Stimulated activated CD4-positive, alpha-beta T cell treated with anti-CD3 and anti-CD28 coated beads, TNF-alpha, amount 100 ng/mL, for 48 hours (primary cell): ENCODE results near the gene SHMT2.

Experiments
- DNase-seq, 3 donors: peaks; one replicate each; pipeline ENCODE4 v3.0.0-alpha.2; 2020; ENCODE audit warnings: low read depth in 3 of 3

Gene SHMT2

DNA sequence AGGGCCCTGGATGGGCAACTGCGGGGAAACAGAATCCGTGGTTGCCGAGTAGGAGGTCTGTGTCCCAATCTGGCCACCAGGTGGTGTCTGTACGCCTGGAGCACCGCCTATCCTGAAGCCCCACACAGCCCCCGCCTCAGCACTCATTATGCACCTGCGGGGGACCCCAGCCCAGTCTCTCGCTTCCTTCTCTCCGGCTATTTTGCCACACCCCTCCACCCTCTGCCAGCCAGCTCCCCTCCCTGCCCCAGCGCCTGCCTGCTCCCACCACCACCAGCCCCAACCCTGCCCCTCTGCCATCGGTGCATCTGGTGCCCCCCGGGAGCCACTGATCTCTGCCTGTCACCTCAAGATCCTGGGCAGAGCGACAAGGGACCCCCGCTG, 15.1 kb upstream of the SHMT2 start:
- DNase-seq, result peak in 2 of 3 donors; percentile 47 to 71

DNA sequence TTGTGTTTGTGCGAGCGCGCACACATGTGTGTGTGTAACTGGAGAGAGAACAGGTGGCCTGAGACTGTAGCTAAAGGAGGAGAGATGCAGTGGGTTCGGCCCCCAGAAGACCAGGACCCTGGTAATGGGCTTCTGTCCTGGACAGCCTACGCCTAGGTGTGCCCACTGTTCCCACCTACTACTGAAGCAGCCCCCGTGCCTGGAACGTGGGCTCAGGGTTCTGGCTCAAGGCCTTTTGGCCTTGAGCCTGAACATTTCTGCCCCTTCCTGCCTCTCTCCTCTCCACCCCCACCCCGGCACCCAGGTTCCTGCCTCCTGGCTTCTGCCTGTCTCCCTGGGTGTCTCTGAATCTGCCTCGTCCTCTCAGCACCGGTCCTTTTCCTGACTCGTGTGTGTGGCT, 14.4 kb upstream of the SHMT2 start:
- no peak for DNase-seq

DNA sequence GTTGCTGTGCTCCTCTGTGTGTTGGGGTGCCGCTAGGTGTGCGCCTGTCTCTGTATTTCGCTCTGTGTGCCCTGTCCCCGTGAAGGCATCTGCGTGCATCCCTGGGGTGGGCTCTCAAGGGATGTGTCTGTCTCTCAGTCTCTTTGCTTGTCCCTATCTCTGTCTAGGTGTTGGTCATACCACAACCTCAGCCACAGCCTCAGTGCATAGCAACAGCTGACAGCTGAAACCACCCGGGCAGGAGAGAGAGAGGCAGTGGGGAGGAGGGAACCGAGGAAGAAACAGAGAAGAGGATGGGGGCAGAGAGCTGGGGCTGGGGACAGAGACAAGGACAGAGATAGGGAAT, 13.9 kb upstream of the SHMT2 start:
- no peak for DNase-seq

DNA sequence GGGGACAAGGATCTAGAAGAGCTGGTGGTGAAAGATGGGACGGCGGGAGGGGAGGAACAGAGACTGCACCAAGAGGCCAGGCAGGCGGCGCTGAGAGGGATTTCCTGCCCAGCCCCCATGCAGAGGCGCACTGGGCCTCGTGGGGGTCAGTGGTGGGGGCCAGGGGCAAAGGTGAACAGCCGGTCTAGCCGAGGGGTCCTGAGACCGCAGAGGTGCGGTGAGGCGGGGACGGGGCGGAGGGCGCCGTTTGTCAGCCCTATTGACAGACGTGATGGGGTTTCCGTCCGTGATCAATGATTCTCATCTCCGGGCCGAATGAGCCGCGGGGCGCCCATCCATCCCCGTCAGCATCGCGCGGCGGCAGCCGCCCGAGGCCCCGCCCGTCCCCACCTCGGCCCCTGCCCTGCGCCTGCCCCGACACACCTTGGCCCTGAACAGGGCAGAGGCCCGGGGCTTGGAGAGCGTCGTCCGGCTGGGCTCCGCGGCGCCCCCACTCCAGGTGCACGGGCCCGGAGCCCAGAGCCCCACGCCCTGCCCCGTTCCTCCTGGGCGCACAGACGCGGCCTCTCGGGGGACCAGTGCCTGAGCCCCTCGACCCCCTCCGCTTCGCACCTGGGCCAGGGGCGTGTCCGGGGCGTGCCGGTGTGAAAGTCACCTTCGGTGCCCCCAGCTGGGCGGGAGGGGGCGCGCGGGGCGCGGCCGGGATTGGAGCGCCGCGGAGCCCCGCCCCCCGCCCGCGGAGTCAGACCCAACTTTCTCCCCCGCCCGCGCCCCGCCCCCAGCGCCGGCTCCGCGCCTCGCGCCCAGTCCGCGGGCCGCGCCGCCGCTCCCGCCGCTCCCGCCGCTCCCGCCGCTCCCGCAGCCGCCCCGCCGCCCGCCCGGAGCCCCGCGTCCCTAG, 13.2 kb upstream of the SHMT2 start, which contains the start of gene NXPH4:
Gene NXPH4 (plus strand): TSS at position 781 of the 898 bp plus-strand sequence. CDS start 176 bp downstream, outside the sequence.
- DNase-seq, result no peak

DNA sequence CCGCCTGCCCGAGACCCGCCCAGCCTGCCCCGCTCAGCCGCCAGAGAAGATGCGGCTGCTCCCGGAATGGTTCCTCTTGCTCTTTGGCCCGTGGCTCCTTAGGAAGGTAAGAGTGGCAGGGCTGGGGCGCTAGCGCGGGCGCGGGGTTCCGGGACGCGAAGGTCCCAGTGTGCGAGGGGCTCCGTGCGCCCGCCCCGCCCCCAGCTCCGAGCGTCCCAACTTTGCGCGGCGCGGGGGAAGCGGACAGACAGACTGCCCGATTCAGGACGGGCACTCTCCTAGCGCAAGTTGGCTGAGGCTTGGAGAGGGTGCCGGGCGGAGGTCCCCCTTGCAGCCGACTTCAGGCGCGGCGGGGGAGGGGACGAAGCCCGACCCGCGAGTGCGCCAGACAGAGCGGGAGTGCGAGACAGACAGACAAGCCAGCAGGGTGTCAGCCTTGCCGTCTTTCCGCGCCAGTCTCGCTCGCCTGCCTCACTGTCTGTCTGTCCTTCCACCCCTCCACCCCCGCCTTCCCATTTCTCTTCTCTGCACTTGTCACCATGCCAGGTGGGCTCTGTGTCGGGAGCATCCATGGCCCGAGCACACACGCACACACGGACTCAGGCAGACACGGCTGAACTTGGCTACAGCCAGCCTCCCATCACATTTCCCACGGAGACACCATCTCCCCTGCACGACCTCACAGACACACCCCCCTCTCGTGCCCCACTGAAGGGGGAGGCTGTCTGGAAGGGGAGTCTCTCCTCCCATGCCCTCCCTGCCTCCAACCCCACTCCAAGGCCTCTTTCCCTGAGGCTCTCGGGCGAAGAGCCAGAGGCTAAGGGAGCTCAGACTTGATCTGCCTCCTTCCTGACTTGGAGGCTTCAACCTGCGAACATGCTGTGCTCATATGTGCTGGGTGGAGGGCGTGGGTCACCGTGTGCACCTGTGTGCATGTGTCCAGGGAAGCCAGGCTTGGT, 12.3 kb upstream of the SHMT2 start:
- no peak for DNase-seq

DNA sequence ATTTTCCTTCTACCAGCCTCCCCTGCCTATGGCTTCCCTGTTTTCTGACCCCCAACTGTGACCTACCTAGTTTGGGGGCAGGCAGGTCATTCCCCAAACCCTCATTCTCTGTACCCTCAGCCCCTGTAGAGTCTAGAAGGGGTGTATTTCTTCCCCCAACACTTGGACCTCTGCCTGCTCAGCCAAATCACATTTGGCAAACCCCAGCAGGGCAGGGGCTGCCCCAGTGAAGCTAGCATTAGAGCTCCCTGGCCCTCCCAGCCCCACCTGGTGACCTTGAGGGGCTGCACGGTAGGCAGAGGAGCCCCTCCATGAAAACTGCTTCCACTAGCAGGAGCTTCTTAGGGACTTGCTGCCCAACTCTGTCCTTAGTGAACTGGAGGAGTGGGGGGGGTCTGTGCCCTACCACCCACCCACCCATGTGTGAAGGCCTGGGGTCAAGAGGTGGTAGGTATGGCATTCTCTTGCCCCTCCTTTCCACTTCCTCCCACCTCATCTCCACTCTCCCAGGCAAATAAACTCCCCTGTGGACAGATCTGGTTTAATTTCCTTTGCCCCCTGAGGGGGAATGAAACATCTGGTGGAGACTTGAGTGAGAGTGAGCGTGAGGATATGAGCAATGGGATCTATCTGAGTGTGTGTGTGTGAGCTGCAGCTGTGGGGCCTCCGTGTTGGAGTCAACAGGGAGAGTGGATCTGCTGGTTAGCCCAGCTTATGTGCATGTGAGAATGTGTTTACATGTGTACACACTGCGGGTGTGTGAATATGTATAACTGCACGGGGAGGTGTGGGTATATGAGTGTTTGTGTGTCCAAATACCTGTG, 11.3 kb upstream of the SHMT2 start:
- no peak for DNase-seq

DNA sequence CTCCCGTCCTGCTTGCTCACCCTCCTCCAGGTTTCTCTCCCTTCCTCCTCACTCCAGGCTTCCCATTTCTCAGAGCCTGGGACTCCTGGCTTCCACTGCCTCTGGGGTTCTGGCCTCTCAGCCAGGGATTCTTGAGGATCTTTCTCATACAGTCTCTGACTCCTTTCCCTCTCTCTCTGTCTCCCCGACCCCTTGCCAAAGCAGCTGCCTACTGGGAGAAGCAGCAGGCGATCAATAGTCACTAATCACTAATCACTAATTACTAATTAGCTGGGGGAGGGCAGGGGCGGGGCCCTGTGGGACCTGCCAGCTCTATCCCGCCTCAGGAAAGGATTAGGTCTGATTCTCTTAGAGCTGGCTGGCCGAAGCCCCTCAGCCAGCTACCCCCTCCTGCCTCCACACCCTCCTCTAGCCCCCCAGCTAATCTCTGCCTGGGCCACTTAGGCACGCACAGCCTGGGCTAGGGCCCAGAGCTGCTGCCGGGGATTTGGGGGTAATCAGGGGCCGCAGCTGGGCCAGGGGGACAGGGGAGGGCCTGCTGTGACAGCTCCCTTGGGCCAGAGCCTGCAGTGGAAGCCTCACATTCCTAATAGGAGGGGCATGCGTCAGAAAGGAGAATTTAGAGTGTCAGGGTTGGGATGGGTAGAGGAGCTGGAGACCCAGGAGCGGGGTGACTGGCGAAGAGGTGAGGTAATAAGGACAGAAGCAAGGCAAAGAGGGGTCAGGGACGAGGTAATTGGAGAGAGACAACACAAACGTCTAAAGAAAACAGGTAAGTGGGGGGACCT, 10.1 kb upstream of the SHMT2 start:
- no peak for DNase-seq

DNA sequence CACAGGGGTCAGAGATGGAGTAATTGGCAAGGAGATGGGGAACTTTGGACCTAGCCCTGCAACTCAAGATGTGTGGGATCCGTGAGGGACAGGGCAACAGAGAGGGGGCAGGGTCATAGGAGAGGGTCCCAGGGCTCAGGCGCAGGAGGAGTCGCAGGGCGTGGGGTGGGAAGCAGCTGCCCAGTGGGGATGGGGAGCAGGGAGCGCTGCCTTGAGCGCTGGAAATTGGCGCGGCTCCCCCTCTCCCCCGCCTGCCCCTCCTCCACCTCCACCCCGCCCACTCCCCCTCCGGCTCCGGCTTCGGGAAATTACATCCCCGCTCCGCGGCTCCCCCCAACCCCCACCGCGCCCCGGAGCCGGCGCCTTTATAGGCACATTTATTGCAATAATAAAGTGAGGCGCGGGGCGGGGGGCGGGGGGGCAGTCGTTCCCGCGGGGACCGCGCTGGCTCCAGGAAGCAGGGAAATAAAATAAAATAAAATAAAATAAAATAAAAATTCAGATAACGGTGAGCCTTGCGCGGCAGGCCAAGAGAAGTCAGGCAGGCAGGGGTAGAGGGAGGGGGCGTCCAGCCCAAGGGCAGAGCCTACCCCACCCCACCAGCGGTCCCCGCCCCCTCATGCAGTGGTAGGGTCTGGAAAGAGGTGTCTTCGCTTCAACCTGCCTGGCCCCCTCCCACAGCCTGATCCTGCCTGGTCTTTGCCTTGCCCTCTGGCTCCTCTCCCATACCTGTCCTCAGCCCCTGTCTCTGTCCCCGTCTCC, 9.3 kb upstream of the SHMT2 start:
- no peak for DNase-seq

DNA sequence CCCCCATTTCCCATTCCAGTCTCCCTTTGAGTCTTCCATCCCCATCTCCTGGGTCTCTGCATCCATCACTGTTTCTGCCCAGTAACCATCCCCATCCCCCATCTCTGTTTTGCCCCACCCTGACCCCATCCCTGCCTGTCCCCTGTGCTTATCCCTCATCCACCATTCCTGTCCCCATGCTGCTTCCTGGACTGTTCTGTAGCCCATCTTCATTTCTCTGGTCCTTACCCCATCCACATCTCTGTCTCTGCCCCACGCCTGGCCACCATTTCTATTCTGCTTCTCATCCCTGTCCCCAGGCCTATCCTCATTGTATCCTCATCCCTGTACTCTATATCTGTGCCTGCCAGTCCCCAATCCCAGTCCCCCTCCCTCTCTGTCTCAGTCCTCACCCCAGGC, 8.7 kb upstream of the SHMT2 start:
- DNase-seq, result no peak

DNA sequence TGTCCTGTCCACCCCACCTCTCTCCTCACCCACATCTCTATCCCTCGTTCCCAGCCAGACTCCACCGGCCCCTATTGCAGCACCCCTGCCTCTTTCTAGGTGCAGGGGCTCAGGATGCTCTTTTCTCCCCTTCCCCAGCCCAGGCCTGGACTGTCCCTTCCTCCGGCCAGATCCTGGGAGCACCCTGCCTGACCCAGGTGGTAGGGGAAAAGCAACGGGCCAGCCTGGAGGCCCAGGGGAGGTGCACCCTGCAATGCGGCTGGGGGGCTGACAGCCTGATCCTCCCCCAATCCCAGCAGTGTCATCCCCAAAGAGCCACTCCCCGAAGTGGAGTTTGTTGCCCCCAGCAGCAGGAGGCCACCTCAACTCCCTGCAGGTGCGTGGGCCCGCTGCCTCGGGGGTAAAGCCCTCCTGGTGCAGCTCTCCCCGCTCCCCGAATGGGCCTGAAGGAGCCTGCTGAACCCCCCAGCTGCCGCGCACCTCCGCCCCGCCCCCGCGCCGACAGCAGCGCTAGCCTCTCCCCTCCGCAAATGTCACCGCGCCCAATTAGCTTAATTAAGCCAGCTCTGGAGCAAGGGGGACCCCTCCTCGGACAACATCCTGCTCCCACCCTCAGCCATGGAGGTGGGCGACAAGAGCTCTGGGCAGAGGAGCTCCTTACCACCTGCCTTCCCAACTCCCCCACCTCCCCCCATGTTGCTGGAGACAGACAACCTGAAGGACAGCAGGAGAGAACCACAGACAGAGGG, 8.2 kb upstream of the SHMT2 start:
- DNase-seq, result no peak

DNA sequence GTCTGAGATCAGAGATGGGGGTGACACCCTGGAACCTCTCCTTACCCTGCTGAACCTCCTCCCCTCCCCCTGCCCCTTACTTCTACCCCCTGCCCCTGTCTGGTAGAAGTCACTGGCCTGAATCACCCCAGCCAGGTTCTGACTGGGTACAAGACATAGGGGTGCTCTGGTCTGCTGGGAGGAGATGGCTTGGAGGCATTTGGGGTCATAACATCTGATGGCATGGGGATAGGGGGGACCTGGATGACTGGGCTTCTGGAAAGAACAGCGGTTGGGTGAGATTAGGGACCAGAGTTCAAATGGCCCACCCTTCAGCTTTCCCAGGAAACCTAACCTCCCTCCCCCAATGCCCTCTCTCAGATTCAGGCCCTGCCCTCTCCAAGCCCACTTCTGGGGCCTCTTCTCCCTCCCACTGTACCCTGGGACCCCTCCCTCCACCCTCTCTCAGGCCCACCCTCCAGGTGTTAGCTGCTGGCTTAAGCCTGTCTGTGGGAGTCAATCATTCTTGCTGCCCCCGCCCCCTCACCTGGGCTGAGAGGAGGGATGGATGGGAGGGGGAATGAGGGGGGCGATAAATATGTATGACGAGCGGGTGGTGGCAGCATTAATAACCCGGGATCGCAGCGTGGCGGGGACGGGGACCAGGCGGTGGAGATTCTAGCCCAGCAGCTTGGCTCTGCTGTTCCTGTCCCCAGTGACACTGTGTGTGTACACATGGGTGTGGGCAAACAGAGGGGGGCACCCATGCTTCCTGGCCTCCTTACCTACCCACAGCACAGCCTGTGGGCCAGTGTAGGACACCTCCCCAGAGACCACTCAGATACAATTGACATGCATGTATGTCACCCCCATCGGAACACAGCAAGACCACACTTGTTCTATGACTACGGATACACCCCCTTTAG, 7.0 kb upstream of the SHMT2 start:
- DNase-seq, result no peak

DNA sequence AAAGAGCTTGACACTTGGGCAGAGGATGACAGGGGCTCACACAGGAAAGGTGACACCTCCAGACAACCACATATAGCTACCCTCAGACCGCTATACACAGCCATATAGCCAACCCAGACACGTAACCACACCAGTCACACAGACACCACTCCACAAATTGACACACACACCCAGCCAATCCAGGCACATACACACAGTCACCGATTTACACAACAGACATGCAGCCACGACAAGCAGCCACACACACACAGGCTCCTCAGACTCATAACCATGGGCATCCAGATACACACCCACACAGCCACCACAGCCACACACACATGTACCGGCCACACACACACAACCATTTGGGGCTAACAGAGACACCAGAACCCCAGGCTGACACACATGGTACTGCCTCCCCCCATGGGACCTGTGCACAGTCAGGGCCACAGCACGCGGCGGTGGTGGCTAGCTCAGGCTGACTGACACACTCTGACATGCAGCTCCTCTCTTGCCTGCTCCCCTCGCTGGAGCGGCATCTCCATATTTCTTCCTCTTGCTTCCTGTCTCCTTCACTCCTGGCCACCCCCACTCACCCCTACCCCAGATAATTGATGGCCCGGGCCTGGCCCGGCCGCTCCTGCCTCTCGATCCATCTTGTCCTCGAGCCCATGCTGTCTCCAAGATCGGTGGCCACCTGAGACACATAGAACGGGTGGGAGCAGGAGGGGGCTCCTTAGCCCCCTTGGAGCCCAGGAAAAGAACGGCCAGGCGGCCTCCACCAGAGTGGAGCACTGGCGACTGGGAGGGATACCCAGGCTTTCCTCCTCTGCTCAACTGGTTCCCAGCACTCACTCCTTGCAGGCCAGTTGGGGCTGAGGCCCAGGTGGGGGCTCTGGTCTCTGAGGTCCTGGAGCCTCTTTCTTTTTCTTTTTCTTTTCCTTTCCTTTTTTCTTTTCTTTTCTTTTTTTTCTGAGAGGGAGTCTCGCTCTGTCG, 6.0 kb upstream of the SHMT2 start:
- no peak for DNase-seq

DNA sequence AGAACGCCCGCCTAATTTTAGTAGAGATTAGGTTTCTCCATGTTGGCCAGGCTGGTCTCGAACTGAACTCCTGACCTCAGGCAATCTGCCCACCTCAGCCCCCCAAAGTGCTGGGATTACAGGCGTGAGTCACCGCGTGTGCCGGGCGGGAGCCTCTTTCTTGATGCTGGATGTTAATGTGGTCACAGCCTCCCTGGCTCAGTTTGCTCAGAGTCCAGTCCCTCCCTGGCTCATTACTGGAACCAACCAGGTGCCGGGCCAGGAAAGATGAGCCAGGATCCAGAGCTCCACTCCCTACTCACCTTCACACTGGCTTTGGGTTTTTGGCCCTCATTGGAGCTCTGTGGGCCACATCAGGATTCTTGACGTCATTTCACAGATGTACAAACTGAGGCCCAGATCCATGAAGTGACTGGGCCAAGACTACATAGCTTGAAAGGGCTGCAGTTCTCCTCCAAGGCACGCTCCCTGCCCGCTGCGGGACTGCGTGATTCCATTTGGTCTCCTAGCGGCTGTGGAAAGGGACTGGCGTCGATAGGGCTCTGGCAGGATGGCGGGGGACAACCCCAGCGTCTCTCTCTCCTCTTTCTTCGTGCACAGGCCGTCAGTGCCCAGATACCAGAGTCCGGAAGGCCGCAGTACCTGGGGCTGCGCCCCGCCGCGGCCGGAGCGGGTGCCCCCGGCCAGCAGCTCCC, 5.1 kb upstream of the SHMT2 start:
- no peak for DNase-seq

DNA sequence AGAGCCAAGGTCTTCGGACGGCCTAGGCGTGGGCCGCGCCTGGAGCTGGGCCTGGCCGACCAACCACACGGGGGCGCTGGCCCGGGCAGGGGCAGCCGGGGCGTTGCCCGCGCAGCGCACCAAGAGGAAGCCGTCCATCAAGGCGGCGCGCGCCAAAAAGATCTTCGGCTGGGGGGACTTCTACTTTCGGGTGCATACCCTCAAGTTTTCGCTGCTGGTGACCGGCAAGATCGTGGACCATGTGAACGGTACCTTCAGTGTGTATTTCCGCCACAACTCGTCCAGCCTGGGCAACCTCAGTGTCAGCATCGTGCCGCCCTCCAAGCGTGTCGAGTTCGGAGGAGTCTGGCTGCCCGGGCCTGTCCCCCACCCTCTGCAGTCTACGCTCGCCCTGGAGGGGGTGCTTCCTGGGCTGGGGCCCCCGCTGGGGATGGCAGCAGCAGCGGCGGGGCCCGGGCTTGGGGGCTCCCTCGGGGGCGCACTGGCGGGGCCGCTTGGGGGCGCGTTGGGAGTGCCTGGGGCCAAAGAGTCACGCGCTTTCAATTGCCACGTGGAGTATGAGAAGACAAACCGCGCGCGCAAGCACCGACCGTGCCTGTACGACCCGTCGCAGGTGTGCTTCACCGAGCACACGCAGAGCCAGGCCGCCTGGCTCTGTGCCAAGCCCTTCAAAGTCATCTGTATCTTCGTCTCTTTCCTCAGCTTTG, 4.4 kb upstream of the SHMT2 start:
- peak in 1 of 3 donors; percentile 67 for DNase-seq

DNA sequence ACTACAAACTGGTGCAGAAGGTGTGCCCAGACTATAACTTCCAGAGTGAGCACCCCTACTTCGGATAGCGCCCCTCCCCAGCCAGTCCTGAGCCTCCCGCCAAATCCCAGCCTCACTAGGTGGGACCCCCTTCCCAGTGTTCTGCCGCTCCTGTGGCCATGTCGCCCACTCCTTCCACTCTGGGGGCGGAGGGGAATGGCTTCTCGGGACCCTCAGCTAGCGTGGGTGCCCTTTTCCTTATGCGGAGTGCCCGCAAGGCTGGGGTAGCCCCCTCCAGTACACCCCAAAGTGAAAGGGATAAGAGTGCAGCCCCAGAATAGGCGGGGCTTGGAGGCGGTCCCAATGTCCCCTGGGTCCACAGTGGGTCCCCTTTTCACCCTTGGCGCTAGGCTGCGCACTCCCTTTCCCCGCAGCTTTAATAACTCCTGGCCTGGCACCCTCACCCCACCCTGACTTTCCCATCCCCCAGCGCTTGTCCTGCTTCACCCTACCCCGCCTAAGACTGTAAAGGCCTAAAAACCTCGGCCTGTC, 3.8 kb upstream of the SHMT2 start:
- DNase-seq, result no peak
